A673 (cell line): ENCODE data around the gene RBM27.

Experiments used
- EZH2 ChIP-seq: fragments of 200-600 bp; sonication (generic); IDR thresholded peaks from 2 replicates; pipeline ENCODE4 v1.6.1; 2017; ENCODE audit warnings: borderline replicate concordance, low read depth, mild to moderate bottlenecking, mixed read lengths, antibody characterized with exemption, low read length; ENCODE audit not compliant: poor library complexity, severe bottlenecking
- TF ChIP-seq, protein P1 (sequence below): fragments of 300-800, 200-600 bp; sonication (generic); conservative IDR thresholded peaks from 2 replicates; pipeline ENCODE4 v1.5.1; 2017; ENCODE audit warnings: low read depth, mild to moderate bottlenecking, antibody characterized with exemption, low read length, moderate library complexity, mixed read lengths

DNA sequence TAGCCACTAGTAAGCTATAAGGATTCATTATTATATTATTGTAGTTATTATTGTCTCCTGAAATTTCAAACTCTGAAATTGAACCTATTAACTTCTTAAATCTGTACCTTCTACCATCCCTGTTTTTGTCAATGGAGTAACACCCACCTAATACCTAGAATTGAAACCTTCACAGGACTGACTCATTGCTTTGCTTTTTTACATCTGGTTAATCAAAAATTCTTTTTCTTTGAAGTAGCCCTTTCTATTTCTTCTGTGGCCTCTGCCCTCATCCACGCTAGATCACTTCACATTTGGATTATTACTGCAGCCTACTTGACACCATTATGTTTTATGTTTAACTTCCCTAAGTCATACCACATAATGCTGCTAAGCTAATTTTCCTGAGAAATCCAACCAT, 35.6 kb downstream of the RBM27 start:
- TF ChIP-seq EZH2 = no peak
- TF ChIP-seq, protein P1, sequence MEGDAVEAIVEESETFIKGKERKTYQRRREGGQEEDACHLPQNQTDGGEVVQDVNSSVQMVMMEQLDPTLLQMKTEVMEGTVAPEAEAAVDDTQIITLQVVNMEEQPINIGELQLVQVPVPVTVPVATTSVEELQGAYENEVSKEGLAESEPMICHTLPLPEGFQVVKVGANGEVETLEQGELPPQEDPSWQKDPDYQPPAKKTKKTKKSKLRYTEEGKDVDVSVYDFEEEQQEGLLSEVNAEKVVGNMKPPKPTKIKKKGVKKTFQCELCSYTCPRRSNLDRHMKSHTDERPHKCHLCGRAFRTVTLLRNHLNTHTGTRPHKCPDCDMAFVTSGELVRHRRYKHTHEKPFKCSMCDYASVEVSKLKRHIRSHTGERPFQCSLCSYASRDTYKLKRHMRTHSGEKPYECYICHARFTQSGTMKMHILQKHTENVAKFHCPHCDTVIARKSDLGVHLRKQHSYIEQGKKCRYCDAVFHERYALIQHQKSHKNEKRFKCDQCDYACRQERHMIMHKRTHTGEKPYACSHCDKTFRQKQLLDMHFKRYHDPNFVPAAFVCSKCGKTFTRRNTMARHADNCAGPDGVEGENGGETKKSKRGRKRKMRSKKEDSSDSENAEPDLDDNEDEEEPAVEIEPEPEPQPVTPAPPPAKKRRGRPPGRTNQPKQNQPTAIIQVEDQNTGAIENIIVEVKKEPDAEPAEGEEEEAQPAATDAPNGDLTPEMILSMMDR = no peak
